ENCODE data around the gene CAMTA1.

- TF ChIP-seq ZNF70 (CRISPR knock-in tag; IDR thresholded peaks at IDR 0.05) (no peak), CREB5 (CRISPR knock-in tag; IDR thresholded peaks at IDR 0.05; ENCODE audit: low read depth) (no peak)
Measured at GRCh38 chr1:7651203-7651602, 865.9 kb downstream of the CAMTA1 start.
